BE2C (cell line): ENCODE data around the gene TGFBR3.

ENCODE experiments used
- DNase-seq: peaks from one replicate; pipeline ENCODE4 v3.0.0-alpha.2; 2020
- H3K27me3 ChIP-seq: fragments of 250-450 bp; sonication (Bioruptor Pico); 2 replicates; pipeline ENCODE4 v1.5.1; 2020; ENCODE audit warnings: mild to moderate bottlenecking
- H3K36me3 ChIP-seq: fragments of 250-450 bp; sonication (Bioruptor Pico); 2 replicates; pipeline ENCODE4 v1.5.1; 2020; ENCODE audit warnings: mild to moderate bottlenecking
- H3K4me1 ChIP-seq: fragments of 250-450 bp; sonication (Bioruptor Pico); 2 replicates; pipeline ENCODE4 v1.5.1; 2020
- H3K4me3 ChIP-seq: 2 replicates; pipeline ENCODE4 v1.5.1; 2011; ENCODE audit warnings: low read depth, low read length
- H3K9me3 ChIP-seq: fragments of 250-450 bp; sonication (Bioruptor Pico); 2 replicates; pipeline ENCODE4 v1.5.1; 2020
- TF ChIP-seq, protein P1 (sequence below): IDR thresholded peaks from 2 replicates; pipeline ENCODE4 v1.5.1; 2012; ENCODE audit warnings: mild to moderate bottlenecking, low read depth, low read length

TGFBR3 gene

GRCh38 chr1:91850708-91851107 is 35.2 kb downstream of the TGFBR3 start:
- H3K4me1 ChIP-seq, result 0 out of 2 replicates have a peak, but pooled peaks cover 1% of the 10 kb centered on the region
- H3K36me3 ChIP-seq, result no peaks in the 10 kb centered on the region
- no peaks in the 10 kb centered on the region for H3K27me3 ChIP-seq
- DNase-seq, result no peak
- no peak overlapping the region; the same call in 1 of the 2 replicates for H3K4me3 ChIP-seq
- H3K9me3 ChIP-seq, result no peaks in the 10 kb centered on the region
- TF ChIP-seq, protein P1, sequence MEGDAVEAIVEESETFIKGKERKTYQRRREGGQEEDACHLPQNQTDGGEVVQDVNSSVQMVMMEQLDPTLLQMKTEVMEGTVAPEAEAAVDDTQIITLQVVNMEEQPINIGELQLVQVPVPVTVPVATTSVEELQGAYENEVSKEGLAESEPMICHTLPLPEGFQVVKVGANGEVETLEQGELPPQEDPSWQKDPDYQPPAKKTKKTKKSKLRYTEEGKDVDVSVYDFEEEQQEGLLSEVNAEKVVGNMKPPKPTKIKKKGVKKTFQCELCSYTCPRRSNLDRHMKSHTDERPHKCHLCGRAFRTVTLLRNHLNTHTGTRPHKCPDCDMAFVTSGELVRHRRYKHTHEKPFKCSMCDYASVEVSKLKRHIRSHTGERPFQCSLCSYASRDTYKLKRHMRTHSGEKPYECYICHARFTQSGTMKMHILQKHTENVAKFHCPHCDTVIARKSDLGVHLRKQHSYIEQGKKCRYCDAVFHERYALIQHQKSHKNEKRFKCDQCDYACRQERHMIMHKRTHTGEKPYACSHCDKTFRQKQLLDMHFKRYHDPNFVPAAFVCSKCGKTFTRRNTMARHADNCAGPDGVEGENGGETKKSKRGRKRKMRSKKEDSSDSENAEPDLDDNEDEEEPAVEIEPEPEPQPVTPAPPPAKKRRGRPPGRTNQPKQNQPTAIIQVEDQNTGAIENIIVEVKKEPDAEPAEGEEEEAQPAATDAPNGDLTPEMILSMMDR, result no peak

GRCh38 chr1:91847851-91848250 is 38.1 kb downstream of the TGFBR3 start:
- TF ChIP-seq, protein P1, result no peak
- Histone ChIP-seq H3K36me3 (no peaks in the 10 kb centered on the region), H3K4me1 (0 out of 2 replicates have a peak, but pooled peaks cover 3% of the 10 kb centered on the region), H3K9me3 (no peaks in the 10 kb centered on the region), H3K4me3 (no peak overlapping the region), H3K27me3 (no peaks in the 10 kb centered on the region)
- DNase-seq, result no peak

DNA sequence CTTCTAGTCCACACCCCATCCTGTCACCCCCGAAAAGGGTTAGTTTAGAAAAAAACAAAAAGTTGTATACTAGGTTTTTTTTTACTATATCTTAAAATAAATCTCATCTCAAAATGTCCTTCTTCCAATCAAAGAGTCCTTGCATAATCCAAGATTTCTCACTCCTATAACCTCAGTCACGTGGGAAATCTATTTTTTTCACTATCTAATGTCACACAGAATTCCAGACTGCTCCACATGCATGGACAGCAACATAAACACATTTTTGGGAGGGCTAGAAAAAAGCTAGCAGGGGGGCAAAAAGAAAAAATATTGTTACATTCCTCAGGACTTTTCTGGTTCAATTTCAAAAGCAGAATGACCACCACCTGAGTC is 39.3 kb downstream of the TGFBR3 start:
- no peaks in the 10 kb centered on the region for H3K36me3 ChIP-seq
- H3K27me3 ChIP-seq, result no peaks in the 10 kb centered on the region
- no peak for DNase-seq
- TF ChIP-seq, protein P1, result no peak
- H3K9me3 ChIP-seq, result no peaks in the 10 kb centered on the region
- H3K4me1 ChIP-seq, result 0 out of 2 replicates have a peak, but pooled peaks cover 3% of the 10 kb centered on the region
- H3K4me3 ChIP-seq, result no peak overlapping the region

- Histone ChIP-seq H3K36me3 (no peaks in the 10 kb centered on the region), H3K4me1 (0 out of 2 replicates have a peak, but pooled peaks cover 3% of the 10 kb centered on the region), H3K4me3 (no peak overlapping the region), H3K27me3 (no peaks in the 10 kb centered on the region), H3K9me3 (no peaks in the 10 kb centered on the region)
- DNase-seq, result peak; percentile 60
- TF ChIP-seq, protein P1, result no peak
Observed at GRCh38 chr1:91846007-91846638, 39.8 kb downstream of the TGFBR3 start.

GRCh38 chr1:91844862-91845528 is 41.0 kb downstream of the TGFBR3 start:
- no peak overlapping the region for H3K4me3 ChIP-seq
- TF ChIP-seq, protein P1, result no peak
- H3K36me3 ChIP-seq, result no peaks in the 10 kb centered on the region
- no peaks in the 10 kb centered on the region for H3K9me3 ChIP-seq
- H3K27me3 ChIP-seq, result no peaks in the 10 kb centered on the region
- DNase-seq, result no peak
- H3K4me1 ChIP-seq, result 0 out of 2 replicates have a peak, but pooled peaks cover 3% of the 10 kb centered on the region

DNA sequence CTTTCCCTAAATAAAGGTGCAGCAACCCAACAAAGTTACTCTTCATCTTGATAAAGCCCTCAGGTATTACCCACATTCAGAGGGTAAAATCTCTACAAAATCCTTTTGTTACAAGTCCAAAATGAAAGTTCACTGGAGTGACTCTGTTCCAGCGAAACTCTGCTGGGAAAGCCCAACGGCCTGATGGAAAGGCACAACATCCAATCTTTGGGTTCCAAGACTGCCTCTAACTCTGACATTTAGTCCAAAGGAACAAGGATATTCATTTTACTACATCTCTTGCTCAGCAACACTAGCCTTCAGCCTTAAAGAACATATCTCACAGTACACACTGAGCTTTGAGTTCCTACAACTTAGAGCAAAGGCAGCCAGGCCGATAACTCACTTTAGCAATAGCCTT is 42.1 kb downstream of the TGFBR3 start:
- TF ChIP-seq, protein P1, result no peak
- Histone ChIP-seq H3K36me3 (no peaks in the 10 kb centered on the region), H3K4me3 (no peak overlapping the region), H3K9me3 (no peaks in the 10 kb centered on the region), H3K4me1 (0 out of 2 replicates have a peak, but pooled peaks cover 3% of the 10 kb centered on the region), H3K27me3 (no peaks in the 10 kb centered on the region)
- no peak for DNase-seq
